ENCODE results near the gene GGN.

DNA sequence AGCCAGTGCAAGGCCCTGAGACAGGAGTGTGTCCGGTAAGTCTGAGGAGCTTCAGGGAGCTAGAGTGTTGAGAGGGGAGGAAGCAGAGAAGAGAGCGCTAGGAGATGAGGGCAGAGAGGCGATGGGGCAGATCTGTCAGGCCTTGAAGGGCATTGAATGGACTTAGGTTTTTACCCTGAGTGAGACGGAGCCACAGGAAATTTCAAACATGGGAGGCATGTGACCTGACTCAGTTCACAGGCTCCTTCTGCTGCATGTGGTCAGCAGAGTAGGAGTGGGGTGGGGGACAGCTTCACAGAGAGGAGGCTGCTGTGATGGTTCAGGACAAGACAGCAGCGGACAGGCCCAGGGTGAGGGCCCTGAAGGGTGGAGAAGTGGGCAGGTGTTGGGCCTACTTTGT lies 12.5 kb upstream of the GGN start:
- TF ChIP-seq POLR2A (IDR thresholded peaks at IDR 0.05; ENCODE audit: low read depth, low read length): no peak
- TF ChIP-seq TAF1 (IDR thresholded peaks at IDR 0.05; ENCODE audit: borderline replicate concordance, low read depth, low read length): no peak

Measured in GM12892 (cell line).